Ishikawa (cell line): ENCODE measurements around the gene LSM7.

Experiments
- CEBPB ChIP-seq: IDR thresholded peaks from 2 replicates; pipeline ENCODE4 v1.6.1; 2012
- CREB1 ChIP-seq: IDR thresholded peaks from 2 replicates; pipeline ENCODE4 v1.6.1; 2012; ENCODE audit warnings: low read depth
- NFIC ChIP-seq: IDR thresholded peaks from 2 replicates; pipeline ENCODE4 v1.6.1; 2012
- TAF1 ChIP-seq: IDR thresholded peaks from 2 replicates; pipeline ENCODE4 v1.6.1; 2012; ENCODE audit warnings: low read depth, mild to moderate bottlenecking
- YY1 ChIP-seq: IDR thresholded peaks from 2 replicates; pipeline ENCODE4 v1.6.1; 2012; ENCODE audit warnings: low read depth

GRCh38 chr19:2278459-2279158, 49.8 kb downstream of the LSM7 start:
- TF ChIP-seq YY1, result no peak
- TF ChIP-seq NFIC, result no peak
- TF ChIP-seq TAF1, result no peak
- TF ChIP-seq CREB1, result no peak
- no peak for TF ChIP-seq CEBPB
